Measurements from ENCODE around the gene ZNF276. TPM values are rescaled to one million over a fixed set of nuclear protein-coding genes. Genes with fewer than 3 reads are reported as not detected.

ZNF276 gene
- total and polyA plus RNA-seq, 2 of the 8 experiments (the other 6 are each of a cell fraction or from before 2014, with no cell fraction given): 6.4 to 9.3 TPM

DNA sequence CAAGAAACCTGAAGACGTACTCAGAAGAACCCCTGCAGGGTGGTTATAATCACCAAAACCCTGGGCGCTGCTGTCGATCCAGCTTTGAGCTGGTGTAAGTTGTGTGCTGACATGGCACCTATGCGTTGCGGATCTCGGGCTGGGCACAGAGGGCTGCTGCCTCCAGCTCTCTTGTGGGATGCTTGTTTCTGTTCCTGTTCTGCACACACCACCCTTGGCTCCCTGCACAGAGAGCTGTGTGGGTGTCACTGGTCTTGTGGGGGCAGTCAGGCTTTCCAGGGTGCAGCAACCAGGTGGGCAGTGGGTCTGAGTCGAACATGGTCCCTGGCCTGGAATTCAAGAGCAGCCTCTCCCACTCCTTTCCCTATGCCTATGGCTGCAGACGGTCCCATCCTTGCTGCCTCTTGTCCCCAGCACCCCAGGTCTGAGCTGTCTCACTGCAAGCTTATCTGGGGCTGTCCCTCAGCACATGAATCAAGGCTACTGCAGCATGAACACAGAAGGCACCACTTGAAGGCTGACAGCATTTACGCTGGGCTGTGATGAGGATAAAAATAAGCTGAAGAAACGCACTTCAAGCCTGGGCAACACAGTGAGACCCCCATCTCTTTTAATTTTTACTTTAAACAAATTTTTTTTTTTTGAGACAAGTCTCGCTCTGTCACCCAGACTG, 20.1 kb downstream of the ZNF276 start (continued):
- no peak for TF ChIP-seq TEAD4 (IDR thresholded peaks at IDR 0.05; ENCODE audit: low read depth, low read length)
- no peak for TF ChIP-seq TAF7 (optimal IDR thresholded peaks at IDR 0.05; ENCODE audit: borderline replicate concordance, low read depth, low read length)
- TF ChIP-seq NANOG (IDR thresholded peaks at IDR 0.05; ENCODE audit: insufficient read depth, low read depth, low read length, poor library complexity, severe bottlenecking): no peak
- no peak for TF ChIP-seq EP300 (IDR thresholded peaks at IDR 0.05; ENCODE audit: borderline replicate concordance in 1 of 2, low read depth in 2 of 2, low read length in 2 of 2)
- no peak for TF ChIP-seq CHD1 (IDR thresholded peaks at IDR 0.05; ENCODE audit: low read depth, low read length)
- no peak for TF ChIP-seq TCF12 (IDR thresholded peaks at IDR 0.05; ENCODE audit: low read depth, low read length)

Measured in H1 (cell line).